ENCODE measurements around the gene EPHB3.
A peak's percentile ranks its signal among the peaks of the same experiment; 100 is the strongest.
"Not testable (repeated sequence)": the region's sequence is repeated elsewhere in the genome, so short reads cannot be mapped to it uniquely, and the experiment has no call there.

Gene EPHB3

GRCh38 chr3:184619787-184620430 is 58.3 kb downstream of the EPHB3 start:
- no peak for DNase-seq (ENCODE audit: low read depth)
- no peak for TF ChIP-seq CTCF (conservative IDR thresholded peaks at IDR 0.05; ENCODE audit: low read length)
- no peak overlapping the region for H3K4me3 ChIP-seq (ENCODE audit: low read length)

GRCh38 chr3:184620475-184621119 is 59.0 kb downstream of the EPHB3 start:
- TF ChIP-seq CTCF (conservative IDR thresholded peaks at IDR 0.05; ENCODE audit: low read length): no peak
- H3K4me3 ChIP-seq (ENCODE audit: low read length): no peak overlapping the region
- peak; percentile 20 for DNase-seq (ENCODE audit: low read depth)

- DNase-seq (ENCODE audit: low read depth); H3K4me3 ChIP-seq (ENCODE audit: low read length): not testable (repeated sequence)
Observed at GRCh38 chr3:184622156-184622555, 60.6 kb downstream of the EPHB3 start.

GRCh38 chr3:184626923-184627322 is 65.3 kb downstream of the EPHB3 start:
- no peak for DNase-seq (ENCODE audit: low read depth)
- no peak overlapping the region for H3K4me3 ChIP-seq (ENCODE audit: low read length)
- TF ChIP-seq CTCF (conservative IDR thresholded peaks at IDR 0.05; ENCODE audit: low read length): no peak

- TF ChIP-seq CTCF (conservative IDR thresholded peaks at IDR 0.05; ENCODE audit: low read length): no peak
Observed at GRCh38 chr3:184629555-184630160, 68.1 kb downstream of the EPHB3 start.

GRCh38 chr3:184630861-184631471 is 69.4 kb downstream of the EPHB3 start:
- H3K4me3 ChIP-seq (ENCODE audit: low read length): no peak overlapping the region
- no peak for TF ChIP-seq CTCF (conservative IDR thresholded peaks at IDR 0.05; ENCODE audit: low read length)
- no peak for DNase-seq (ENCODE audit: low read depth)

More at GRCh38 chr3:184629555-184630160, 68.1 kb downstream of the EPHB3 start:
- H3K4me3 ChIP-seq (ENCODE audit: low read length): no peak overlapping the region
- DNase-seq (ENCODE audit: low read depth): no peak

- peak; percentile 30 for DNase-seq (ENCODE audit: low read depth)
- TF ChIP-seq CTCF (conservative IDR thresholded peaks at IDR 0.05; ENCODE audit: low read length): no peak
- H3K4me3 ChIP-seq (ENCODE audit: low read length): no peak overlapping the region
Observed at GRCh38 chr3:184631472-184631861, 69.9 kb downstream of the EPHB3 start.

All from AG10803 (cell line).